ENCODE measurements around the gene NFIB. TPM values are rescaled to one million over a fixed set of nuclear protein-coding genes. Genes with fewer than 3 reads are reported as not detected.

NFIB gene
- total RNA-seq, 1 donor from 2014 or later: 99.4 TPM

GRCh38 chr9:14354201-14354600 lies 40.3 kb upstream of the NFIB start:
- Histone ChIP-seq H3K36me3 (no peaks in the 10 kb centered on the region), H3K4me3 (no peak overlapping the region), H3K9me3 (no peaks in the 10 kb centered on the region), H3K27me3 (peaks cover 8% of the 10 kb centered on the region), H3K27ac (no peak overlapping the region), H3K4me1 (peaks cover 20% of the 10 kb centered on the region)
- TF ChIP-seq CTCF (IDR thresholded peaks at IDR 0.05): no peak
- intact Hi-C loops (cut with DNase I): no loop called here
- no peak for DNase-seq
- ATAC-seq: no peak

GRCh38 chr9:14353222-14354056 lies 39.5 kb upstream of the NFIB start:
- DNase-seq: peak; percentile 93
- peak overlapping the region; percentile 81 for H3K27ac ChIP-seq
- intact Hi-C loops (cut with DNase I): no loop called here
- peaks cover 15% of the 10 kb centered on the region for H3K27me3 ChIP-seq
- H3K9me3 ChIP-seq: no peaks in the 10 kb centered on the region
- TF ChIP-seq CTCF (IDR thresholded peaks at IDR 0.05): peak; percentile 90
- no peaks in the 10 kb centered on the region for H3K36me3 ChIP-seq
- ATAC-seq: peak; percentile 91
- peaks cover 20% of the 10 kb centered on the region for H3K4me1 ChIP-seq
- H3K4me3 ChIP-seq: peak overlapping the region; percentile 10

GRCh38 chr9:14352503-14352902 lies 38.6 kb upstream of the NFIB start:
- no peaks in the 10 kb centered on the region for H3K9me3 ChIP-seq
- H3K4me1 ChIP-seq: peaks cover 20% of the 10 kb centered on the region
- H3K27me3 ChIP-seq: peaks cover 22% of the 10 kb centered on the region
- H3K4me3 ChIP-seq: peak overlapping the region; percentile 21
- no peak for TF ChIP-seq CTCF (IDR thresholded peaks at IDR 0.05)
- no peak for ATAC-seq
- DNase-seq: no peak
- peak overlapping the region; percentile 81 for H3K27ac ChIP-seq
- H3K36me3 ChIP-seq: no peaks in the 10 kb centered on the region
- intact Hi-C loops (cut with DNase I): no loop called here

- H3K4me1 ChIP-seq: peaks cover 20% of the 10 kb centered on the region
- intact Hi-C loops (cut with DNase I): no loop called here
These were observed 37.4 kb upstream of the NFIB start for GRCh38 chr9:14351221-14351836.

GRCh38 chr9:14350754-14351153 lies 36.8 kb upstream of the NFIB start:
- intact Hi-C loops (cut with DNase I): no loop called here
- no peak for DNase-seq
- Histone ChIP-seq H3K9me3 (no peaks in the 10 kb centered on the region), H3K27ac (peak overlapping the region; percentile 81), H3K4me1 (peaks cover 20% of the 10 kb centered on the region), H3K27me3 (peaks cover 40% of the 10 kb centered on the region), H3K4me3 (peak overlapping the region; percentile 57), H3K36me3 (no peaks in the 10 kb centered on the region)
- no peak for ATAC-seq
- TF ChIP-seq CTCF (IDR thresholded peaks at IDR 0.05): no peak

More at GRCh38 chr9:14351221-14351836, 37.4 kb upstream of the NFIB start:
- peak overlapping the region; percentile 21 for H3K4me3 ChIP-seq
- H3K9me3 ChIP-seq: no peaks in the 10 kb centered on the region
- no peak for TF ChIP-seq CTCF (IDR thresholded peaks at IDR 0.05)
- no peak for DNase-seq
- no peak for ATAC-seq
- peaks cover 34% of the 10 kb centered on the region for H3K27me3 ChIP-seq
- H3K36me3 ChIP-seq: no peaks in the 10 kb centered on the region
- peak overlapping the region; percentile 81 for H3K27ac ChIP-seq
